NT2/D1 (cell line): ENCODE results near the gene MXD1.

ENCODE experiments used
- SUZ12 ChIP-seq: IDR thresholded peaks from 2 replicates; pipeline ENCODE4 v1.6.1; 2011; ENCODE audit not compliant: insufficient read length, insufficient read depth; ENCODE audit errors: extremely low read depth
- YY1 ChIP-seq: IDR thresholded peaks from 2 replicates; pipeline ENCODE4 v1.6.1; 2011; ENCODE audit not compliant: insufficient read length, insufficient read depth
- ZNF274 ChIP-seq: IDR thresholded peaks from 2 replicates; pipeline ENCODE4 v1.6.1; 2011; ENCODE audit warnings: mild to moderate bottlenecking, low read depth, low read length

DNA sequence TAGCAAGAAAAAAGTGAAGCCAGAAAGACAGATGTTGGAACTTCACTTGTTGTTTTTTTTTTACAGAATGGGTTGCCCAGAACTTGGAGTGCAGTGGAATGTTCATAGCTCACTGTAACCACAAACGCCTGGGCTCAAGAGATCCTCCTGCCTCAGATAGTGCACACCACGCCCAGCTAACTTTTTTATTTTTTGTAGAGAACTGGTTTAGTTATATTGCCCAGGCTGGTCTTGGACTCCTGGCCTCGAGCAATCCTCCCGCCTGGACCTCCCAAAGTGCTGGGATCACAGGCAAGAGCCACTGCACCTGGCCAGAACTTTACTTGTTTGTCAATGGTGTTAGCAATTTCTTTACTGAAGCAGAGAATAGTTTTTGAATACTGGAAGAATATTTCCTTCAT lies 58.4 kb downstream of the MXD1 start:
- no peak for TF ChIP-seq YY1
- TF ChIP-seq ZNF274 = no peak
- TF ChIP-seq SUZ12 = no peak
